Measurements from ENCODE around the gene PACRG. TPM values are rescaled to one million over a fixed set of nuclear protein-coding genes. Genes with fewer than 3 reads are reported as not detected.

The PACRG gene
- total and polyA plus RNA-seq, 4 donors = 0.47 to 3.8 (median 2.4) TPM

DNA sequence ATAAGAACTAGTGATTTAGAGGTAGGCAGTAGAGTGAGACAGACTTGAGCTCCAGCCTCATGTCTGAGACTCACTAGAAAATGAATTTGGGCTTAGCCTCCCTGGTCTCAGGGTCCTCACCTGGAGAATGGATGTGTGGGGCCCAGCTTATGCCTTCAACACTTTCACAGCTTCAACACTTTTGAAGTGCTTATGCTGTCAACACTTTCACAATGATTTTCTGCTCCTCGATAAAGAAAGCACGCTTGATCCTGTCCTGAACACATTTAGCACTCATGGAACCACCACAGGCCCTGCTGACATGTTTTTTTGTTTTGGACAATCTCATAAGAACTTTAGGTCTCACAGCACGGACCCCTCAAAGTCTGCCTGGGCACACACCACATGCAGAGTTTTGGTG lies 229.3 kb downstream of the PACRG start:
- Histone ChIP-seq H3K9me3 (ENCODE audit: control insufficient read depth in 4 of 4, low read length in 3 of 4) (no peaks in the 10 kb centered on the region), H3K36me3 (ENCODE audit: control insufficient read depth in 4 of 4, insufficient read depth in 3 of 4, low read depth in 1 of 4, low read length in 3 of 4) (no peaks in the 10 kb centered on the region), H3K4me3 (ENCODE audit: low read depth in 1 of 3, low read length in 3 of 3) (no peak overlapping the region), H3K4me1 (ENCODE audit: control insufficient read depth in 4 of 4, insufficient read depth in 4 of 4, low read length in 3 of 4) (no peaks in the 10 kb centered on the region), H3K27me3 (ENCODE audit: control insufficient read depth in 4 of 4, insufficient read depth in 4 of 4, low read length in 3 of 4) (no peaks in the 10 kb centered on the region), H3K9ac (ENCODE audit: low read depth in 1 of 2, low read length in 2 of 2) (no peak overlapping the region), H3K27ac (ENCODE audit: low read depth in 1 of 2, low read length in 2 of 2) (no peak overlapping the region)
- WGBS = 94% methylated on average over 3 of the region's 3 CpGs
- TF ChIP-seq TAF1 (conservative IDR thresholded peaks at IDR 0.05) = no peak
- no peak for TF ChIP-seq EGR1 (IDR thresholded peaks at IDR 0.05; ENCODE audit: low read depth in 2 of 2)
- no peak for TF ChIP-seq GABPA (IDR thresholded peaks at IDR 0.05 in 1 of 2, conservative IDR thresholded peaks at IDR 0.05 in 1 of 2)
- no peak for TF ChIP-seq SP1 (IDR thresholded peaks at IDR 0.05)
- DNase-seq (ENCODE audit: low spot score) = no peak

- no peaks in the 10 kb centered on the region for H3K4me1 ChIP-seq (ENCODE audit: control insufficient read depth in 4 of 4, insufficient read depth in 4 of 4, low read length in 3 of 4)
- H3K27ac ChIP-seq (ENCODE audit: low read depth in 1 of 2, low read length in 2 of 2) = no peak overlapping the region
- no peak for DNase-seq (ENCODE audit: low spot score)
- H3K36me3 ChIP-seq (ENCODE audit: control insufficient read depth in 4 of 4, insufficient read depth in 3 of 4, low read depth in 1 of 4, low read length in 3 of 4) = no peaks in the 10 kb centered on the region
- no peaks in the 10 kb centered on the region for H3K27me3 ChIP-seq (ENCODE audit: control insufficient read depth in 4 of 4, insufficient read depth in 4 of 4, low read length in 3 of 4)
- no peak overlapping the region for H3K9ac ChIP-seq (ENCODE audit: low read depth in 1 of 2, low read length in 2 of 2)
- no peaks in the 10 kb centered on the region for H3K9me3 ChIP-seq (ENCODE audit: control insufficient read depth in 4 of 4, low read length in 3 of 4)
- H3K4me3 ChIP-seq (ENCODE audit: low read depth in 1 of 3, low read length in 3 of 3) = no peak overlapping the region
- 83% methylated on average over 3 of the region's 3 CpGs for WGBS
- TF ChIP-seq ZBTB33 (IDR thresholded peaks at IDR 0.05) = no peak
- no peak for TF ChIP-seq ATF3 (IDR thresholded peaks at IDR 0.05)
- TF ChIP-seq FOXA1 (IDR thresholded peaks at IDR 0.05) = no peak
- no peak for TF ChIP-seq EGR1 (IDR thresholded peaks at IDR 0.05; ENCODE audit: low read depth in 2 of 2)
- no peak for TF ChIP-seq TAF1 (conservative IDR thresholded peaks at IDR 0.05)
- no peak for TF ChIP-seq RXRA (IDR thresholded peaks at IDR 0.05)
- TF ChIP-seq JUND (IDR thresholded peaks at IDR 0.05) = no peak
- no peak for TF ChIP-seq HNF4A (conservative IDR thresholded peaks at IDR 0.05)
- no peak for TF ChIP-seq SP1 (IDR thresholded peaks at IDR 0.05)
- TF ChIP-seq RAD21 (IDR thresholded peaks at IDR 0.05) = no peak
- no peak for TF ChIP-seq GABPA (IDR thresholded peaks at IDR 0.05 in 1 of 2, conservative IDR thresholded peaks at IDR 0.05 in 1 of 2)
These were observed 233.1 kb downstream of the PACRG start for GRCh38 chr6:162960679-162961457.

GRCh38 chr6:162962093-162962492 lies 234.3 kb downstream of the PACRG start:
- no peak for DNase-seq (ENCODE audit: low spot score)
- Histone ChIP-seq H3K9me3 (ENCODE audit: control insufficient read depth in 4 of 4, low read length in 3 of 4) (no peaks in the 10 kb centered on the region), H3K4me1 (ENCODE audit: control insufficient read depth in 4 of 4, insufficient read depth in 4 of 4, low read length in 3 of 4) (no peaks in the 10 kb centered on the region), H3K9ac (ENCODE audit: low read depth in 1 of 2, low read length in 2 of 2) (no peak overlapping the region), H3K36me3 (ENCODE audit: control insufficient read depth in 4 of 4, insufficient read depth in 3 of 4, low read depth in 1 of 4, low read length in 3 of 4) (no peaks in the 10 kb centered on the region), H3K27ac (ENCODE audit: low read depth in 1 of 2, low read length in 2 of 2) (no peak overlapping the region), H3K4me3 (ENCODE audit: low read depth in 1 of 3, low read length in 3 of 3) (no peak overlapping the region), H3K27me3 (ENCODE audit: control insufficient read depth in 4 of 4, insufficient read depth in 4 of 4, low read length in 3 of 4) (no peaks in the 10 kb centered on the region)
- no peak for TF ChIP-seq ZBTB33 (IDR thresholded peaks at IDR 0.05)
- no peak for TF ChIP-seq RAD21 (IDR thresholded peaks at IDR 0.05)
- no peak for TF ChIP-seq NR2F2 (IDR thresholded peaks at IDR 0.05)
- TF ChIP-seq YY1 (IDR thresholded peaks at IDR 0.05) = no peak
- TF ChIP-seq, protein P1, sequence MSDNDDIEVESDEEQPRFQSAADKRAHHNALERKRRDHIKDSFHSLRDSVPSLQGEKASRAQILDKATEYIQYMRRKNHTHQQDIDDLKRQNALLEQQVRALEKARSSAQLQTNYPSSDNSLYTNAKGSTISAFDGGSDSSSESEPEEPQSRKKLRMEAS (IDR thresholded peaks at IDR 0.05) = no peak
- TF ChIP-seq JUND (IDR thresholded peaks at IDR 0.05) = no peak
- no peak for TF ChIP-seq TAF1 (conservative IDR thresholded peaks at IDR 0.05)
- TF ChIP-seq FOXA2 (IDR thresholded peaks at IDR 0.05) = no peak
- TF ChIP-seq FOXA1 (IDR thresholded peaks at IDR 0.05) = no peak
- no peak for TF ChIP-seq SP1 (IDR thresholded peaks at IDR 0.05)
